Left ventricle myocardium inferior (tissue), 1 donor: ENCODE measurements around the gene ANO10. TPM values are rescaled to one million over a fixed set of nuclear protein-coding genes. Genes with fewer than 3 reads are reported as not detected.
"Not testable (repeated sequence)": the region's sequence is repeated elsewhere in the genome, so short reads cannot be mapped to it uniquely, and the experiment has no call there.

Experiments used
- DNase-seq: peaks from one replicate; pipeline ENCODE4 v3.0.0-alpha.2; 2020
- H3K27ac ChIP-seq: fragments of 200-600 bp; replicated peaks from 2 replicates; pipeline ENCODE4 v1.8.0; 2021
- H3K27me3 ChIP-seq: fragments of 200-600 bp; 2 replicates; pipeline ENCODE4 v1.8.0; 2021; ENCODE audit warnings: low read depth
- H3K36me3 ChIP-seq: fragments of 200-600 bp; 2 replicates; pipeline ENCODE4 v1.8.0; 2021
- H3K4me1 ChIP-seq: fragments of 200-600 bp; 2 replicates; pipeline ENCODE4 v1.8.0; 2021
- H3K4me3 ChIP-seq: fragments of 200-600 bp; 2 replicates; pipeline ENCODE4 v1.8.0; 2021; ENCODE audit warnings: mild to moderate bottlenecking, moderate library complexity
- H3K9me3 ChIP-seq: fragments of 200-600 bp; replicated peaks from 2 replicates; pipeline ENCODE4 v1.8.0; 2021
- intact Hi-C: fragments of 100-400 bp; cut with micrococcal nuclease; formaldehyde crosslinking; loops from one replicate; pipeline ENCODE4 v1.11.0; 2022
- total RNA-seq: library from RNA; stranded (reverse); fragmentation: NEBNext Ultra II Directional; extraction: Animal tissue kit (Norgen Biotek cat#: 25700); gene quantifications from one replicate; pipeline ENCODE4 v1.2.1, GENCODE V29; 2021
- TF ChIP-seq, protein P1 (sequence below): fragments of 200-600 bp; IDR thresholded peaks from 2 replicates; pipeline ENCODE4 v1.8.0; 2021; ENCODE audit warnings: antibody characterized with exemption, mild to moderate bottlenecking, borderline replicate concordance
- donor health status: DM: no; HTN: yes; CAD: no; lungs with severe emphysema.

The ANO10 gene
- total RNA-seq, 1 donor from 2014 or later = 12.6 TPM

DNA sequence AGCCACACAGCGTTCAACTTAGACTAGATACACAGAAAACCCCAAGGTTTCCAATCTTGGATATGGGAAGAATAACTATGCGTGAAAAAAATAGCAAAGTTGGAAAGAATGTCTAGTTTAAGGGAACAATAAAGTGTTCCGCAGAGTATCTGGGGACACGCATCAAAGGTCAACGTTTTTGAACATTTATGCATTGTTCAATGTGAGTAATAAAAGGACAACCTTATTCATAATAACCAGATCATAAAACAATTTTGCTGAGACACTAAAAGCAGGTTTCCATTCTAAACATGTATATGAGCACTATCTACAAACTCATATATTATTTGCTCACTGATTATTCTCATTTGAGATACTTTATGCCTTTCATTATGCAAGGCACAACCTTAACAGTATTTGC, 7.8 kb downstream of the ANO10 start:
- no peaks in the 10 kb centered on the region for H3K36me3 ChIP-seq
- intact Hi-C loops = no loop called here

DNA sequence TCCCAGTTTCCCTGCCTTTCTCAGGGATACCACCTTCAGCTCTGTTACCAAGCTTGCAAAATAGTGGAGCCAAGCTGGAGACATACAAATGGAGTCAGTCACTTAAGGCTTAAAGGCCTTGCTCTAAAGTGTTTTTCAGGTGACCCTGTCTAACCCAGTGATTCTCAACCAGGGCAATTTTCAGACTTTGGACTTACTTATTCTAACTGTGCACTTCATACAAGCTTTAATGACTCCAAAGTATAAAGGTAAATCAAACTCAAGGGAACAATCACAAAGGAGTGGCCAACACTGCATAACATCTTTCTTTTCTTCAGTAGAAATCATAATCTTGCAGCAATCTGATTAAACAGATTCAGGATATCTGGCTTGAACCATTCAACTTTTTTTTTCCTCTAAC, 9.4 kb downstream of the ANO10 start:
- Histone ChIP-seq H3K36me3 (no peaks in the 10 kb centered on the region), H3K4me1 (no peaks in the 10 kb centered on the region), H3K4me3 (no peak overlapping the region), H3K27me3 (no peaks in the 10 kb centered on the region), H3K27ac (no peak overlapping the region), H3K9me3 (no peaks in the 10 kb centered on the region)
- intact Hi-C loops = no loop called here
- DNase-seq = no peak
- TF ChIP-seq, protein P1, sequence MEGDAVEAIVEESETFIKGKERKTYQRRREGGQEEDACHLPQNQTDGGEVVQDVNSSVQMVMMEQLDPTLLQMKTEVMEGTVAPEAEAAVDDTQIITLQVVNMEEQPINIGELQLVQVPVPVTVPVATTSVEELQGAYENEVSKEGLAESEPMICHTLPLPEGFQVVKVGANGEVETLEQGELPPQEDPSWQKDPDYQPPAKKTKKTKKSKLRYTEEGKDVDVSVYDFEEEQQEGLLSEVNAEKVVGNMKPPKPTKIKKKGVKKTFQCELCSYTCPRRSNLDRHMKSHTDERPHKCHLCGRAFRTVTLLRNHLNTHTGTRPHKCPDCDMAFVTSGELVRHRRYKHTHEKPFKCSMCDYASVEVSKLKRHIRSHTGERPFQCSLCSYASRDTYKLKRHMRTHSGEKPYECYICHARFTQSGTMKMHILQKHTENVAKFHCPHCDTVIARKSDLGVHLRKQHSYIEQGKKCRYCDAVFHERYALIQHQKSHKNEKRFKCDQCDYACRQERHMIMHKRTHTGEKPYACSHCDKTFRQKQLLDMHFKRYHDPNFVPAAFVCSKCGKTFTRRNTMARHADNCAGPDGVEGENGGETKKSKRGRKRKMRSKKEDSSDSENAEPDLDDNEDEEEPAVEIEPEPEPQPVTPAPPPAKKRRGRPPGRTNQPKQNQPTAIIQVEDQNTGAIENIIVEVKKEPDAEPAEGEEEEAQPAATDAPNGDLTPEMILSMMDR = no peak

More for the DNA sequence above, 7.8 kb downstream of the ANO10 start:
- DNase-seq = no peak
- no peak overlapping the region for H3K4me3 ChIP-seq
- TF ChIP-seq, protein P1 = no peak
- H3K27me3 ChIP-seq = no peaks in the 10 kb centered on the region
- no peaks in the 10 kb centered on the region for H3K4me1 ChIP-seq
- no peak overlapping the region for H3K27ac ChIP-seq
- no peaks in the 10 kb centered on the region for H3K9me3 ChIP-seq

DNA sequence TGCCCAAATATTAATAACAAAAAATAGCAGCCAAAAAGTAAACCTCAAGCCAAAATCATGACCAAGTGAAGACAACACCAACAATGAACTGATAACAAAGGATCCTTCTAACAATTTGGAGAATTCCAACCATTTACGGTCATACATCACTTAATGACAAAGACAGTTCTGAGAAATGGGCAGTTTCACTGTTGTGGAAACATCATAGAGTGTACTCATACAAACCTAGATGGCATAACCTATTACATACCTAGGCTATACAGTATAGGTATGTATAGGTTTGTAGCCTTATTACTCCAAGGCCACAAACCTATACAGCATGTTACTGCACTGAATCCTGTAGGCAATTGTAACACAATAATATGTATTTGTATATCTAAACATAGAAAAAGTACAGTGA, 12.4 kb downstream of the ANO10 start:
- no peaks in the 10 kb centered on the region for H3K9me3 ChIP-seq
- intact Hi-C loops = no loop called here
- no peak overlapping the region for H3K27ac ChIP-seq
- no peak overlapping the region for H3K4me3 ChIP-seq
- H3K27me3 ChIP-seq = no peaks in the 10 kb centered on the region
- peaks cover 12% of the 10 kb centered on the region for H3K36me3 ChIP-seq
- no peak for DNase-seq
- TF ChIP-seq, protein P1 = no peak
- no peaks in the 10 kb centered on the region for H3K4me1 ChIP-seq

DNA sequence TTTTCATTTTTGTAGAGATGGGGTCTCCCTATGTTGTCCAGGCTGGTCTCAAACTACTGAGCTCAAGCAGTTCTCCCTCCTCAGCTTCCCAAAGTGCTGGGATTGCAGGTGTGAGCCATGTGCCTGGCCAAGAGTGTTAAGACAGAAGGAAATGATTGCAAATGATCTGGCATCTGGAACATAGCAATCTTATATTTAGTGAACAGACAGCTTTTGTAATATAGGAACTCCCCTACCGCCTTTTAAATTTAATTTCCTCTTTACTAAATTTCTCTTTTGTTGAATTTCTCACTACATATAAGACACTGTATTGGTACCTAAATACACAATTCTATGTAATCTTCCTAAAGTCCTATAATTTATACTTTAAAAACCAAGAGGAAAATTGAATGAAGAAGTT, 13.1 kb downstream of the ANO10 start:
- Histone ChIP-seq H3K9me3 (no peaks in the 10 kb centered on the region), H3K4me1 (no peaks in the 10 kb centered on the region), H3K27ac (no peak overlapping the region), H3K36me3 (peaks cover 17% of the 10 kb centered on the region), H3K4me3 (no peak overlapping the region), H3K27me3 (no peaks in the 10 kb centered on the region)
- TF ChIP-seq, protein P1 = no peak
- intact Hi-C loops = no loop called here
- no peak for DNase-seq

DNA sequence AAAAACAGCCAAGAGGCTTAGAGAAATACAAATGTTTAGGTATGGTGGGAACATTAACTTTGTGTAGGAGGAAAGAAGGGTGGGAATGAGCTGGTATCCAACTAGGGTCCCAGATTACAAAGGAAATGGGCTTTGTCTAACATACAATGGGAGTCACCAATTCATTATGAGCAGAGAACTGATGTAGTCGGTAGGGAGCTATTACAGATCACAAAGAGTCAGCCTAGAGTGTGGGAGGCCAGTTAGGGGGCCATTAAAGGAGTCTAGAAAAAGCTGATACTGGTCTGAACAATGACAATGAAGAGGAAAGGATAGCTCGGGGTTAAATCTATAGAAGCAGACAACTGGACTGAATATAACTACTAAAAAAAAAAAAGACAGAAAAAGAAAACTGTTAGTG, 15.5 kb downstream of the ANO10 start:
- no peak overlapping the region for H3K4me3 ChIP-seq

DNA sequence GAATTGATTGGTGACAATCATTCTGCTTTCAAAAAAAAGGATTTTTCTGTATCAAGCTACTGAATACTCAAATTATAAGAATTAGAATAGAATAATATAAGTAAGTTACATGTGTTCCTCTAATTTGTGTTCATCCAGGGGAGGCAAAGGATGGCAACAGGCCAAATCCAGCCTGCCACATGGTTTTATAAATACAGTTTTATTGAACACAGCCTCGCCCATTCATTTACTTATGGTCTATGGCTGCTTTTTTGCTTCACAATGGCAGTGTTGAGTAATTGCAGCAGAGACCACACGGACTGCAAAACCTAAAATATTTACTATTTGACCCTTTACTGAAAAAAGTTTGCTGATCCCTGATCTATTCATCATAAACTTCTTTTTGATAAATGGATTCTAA, 21.9 kb downstream of the ANO10 start:
- H3K4me3 ChIP-seq, H3K4me1 ChIP-seq, H3K27me3 ChIP-seq, H3K27ac ChIP-seq, DNase-seq, intact Hi-C loops: not testable (repeated sequence)
- peaks cover 41% of the 10 kb centered on the region for H3K36me3 ChIP-seq
- peaks cover 15% of the 10 kb centered on the region for H3K9me3 ChIP-seq

More for the DNA sequence above, 15.5 kb downstream of the ANO10 start:
- Histone ChIP-seq H3K27me3 (no peaks in the 10 kb centered on the region), H3K36me3 (peaks cover 31% of the 10 kb centered on the region), H3K27ac (no peak overlapping the region), H3K4me1 (no peaks in the 10 kb centered on the region), H3K9me3 (no peaks in the 10 kb centered on the region)
- intact Hi-C loops = no loop called here
- TF ChIP-seq, protein P1 = no peak
- DNase-seq = no peak
